GM12878 (cell line): Measurements from ENCODE around the gene LRRIQ4. TPM values are rescaled to one million over a fixed set of nuclear protein-coding genes. Genes with fewer than 3 reads are reported as not detected.

Source experiments
- ATAC-seq: fragments of 200-7000 bp; cut with Tn5 transposase; 3 replicates; pipeline ENCODE4 v1.9.1; 2020; ENCODE audit warnings: mild to moderate bottlenecking, moderate library complexity
- BruUV-seq: library from RNA; stranded (reverse); fragments of 400-500 nt; replicated peaks from 2 replicates; lab custom pipeline; 2021; lab: Mats Ljungman, UMichigan
- CTCF ChIA-PET: fragments of 300-600 bp; sonication (Branson Sonifier 250); formaldehyde crosslinking; extraction: SDS; loops from one replicate; lab custom pipeline; 2021; ENCODE audit warnings: inconsistent platforms; lab: Yijun Ruan, JAX
- POLR2A ChIA-PET: fragments of 350-600 bp; formaldehyde crosslinking; extraction: SDS; loops from one replicate; lab custom pipeline; 2021; ENCODE audit warnings: inconsistent platforms; lab: Charles Lee
- RAD21 ChIA-PET: fragments of 300-600 bp; sonication (Branson Sonifier 250); formaldehyde crosslinking; loops from one replicate; lab custom pipeline; 2023; ENCODE audit warnings: antibody characterized with exemption; ENCODE audit not compliant: unreplicated experiment; lab: Charles Lee
- SMC1A ChIA-PET: fragments of 300-600 bp; sonication (Branson Sonifier 250); formaldehyde crosslinking; loops from one replicate; lab custom pipeline; 2023; ENCODE audit not compliant: unreplicated experiment, uncharacterized antibody; lab: Charles Lee
- DNase-seq: peaks from one replicate; pipeline ENCODE4 v3.0.0-alpha.2; 2011; ENCODE audit warnings: low read depth, low spot score
- FAIRE-seq: peaks from 3 replicates; lab custom pipeline; 2011; peaks lifted over from hg19 to GRCh38; lab: Jason Lieb, UNC
- H2AFZ ChIP-seq: 2 replicates; pipeline ENCODE4 v1.6.0; 2011; ENCODE audit warnings: low read depth, low read length, control low read depth; ENCODE audit not compliant: control insufficient read depth
- H3K27ac ChIP-seq: 2 replicates; pipeline ENCODE4 v1.5.1; 2011; ENCODE audit warnings: control low read depth; ENCODE audit not compliant: control insufficient read depth, insufficient read depth
- H3K27me3 ChIP-seq, 2 experiments: replicated peaks in 1 of 2; 2 replicates each; pipeline versions ENCODE4 v1.6.0 to v1.6.1; 2011; ENCODE audit warnings: low read length in 1 of 2; ENCODE audit not compliant: control insufficient read depth in 2 of 2, insufficient read depth in 2 of 2
- H3K36me3 ChIP-seq, 2 experiments: 2 replicates each; pipeline ENCODE4 v1.5.1; 2011; ENCODE audit warnings: low read length in 1 of 2; ENCODE audit not compliant: control insufficient read depth in 2 of 2, insufficient read depth in 2 of 2
- H3K4me1 ChIP-seq: 2 replicates; pipeline ENCODE4 v1.6.1; 2011; ENCODE audit warnings: mild to moderate bottlenecking, low read length, moderate library complexity, mixed read lengths; ENCODE audit not compliant: control insufficient read depth, insufficient read depth
- H3K4me2 ChIP-seq: 2 replicates; pipeline ENCODE4 v1.6.0; 2011; ENCODE audit warnings: control low read depth; ENCODE audit not compliant: control insufficient read depth, insufficient read depth
- H3K4me3 ChIP-seq: fragments of 200-600 bp; sonication (generic); 2 replicates; pipeline ENCODE4 v1.5.1; 2016
- H3K79me2 ChIP-seq: 2 replicates; pipeline ENCODE4 v1.6.0; 2011; ENCODE audit warnings: low read length; ENCODE audit not compliant: control insufficient read depth, insufficient read depth
- H3K9ac ChIP-seq: 2 replicates; pipeline ENCODE4 v1.8.0; 2011; ENCODE audit warnings: low read length, control low read depth, mixed read lengths; ENCODE audit not compliant: control insufficient read depth, insufficient read depth
- H3K9me3 ChIP-seq: replicated peaks from 3 replicates; pipeline ENCODE4 v1.5.1; 2011; ENCODE audit warnings: mild to moderate bottlenecking, low read length; ENCODE audit not compliant: control insufficient read depth, insufficient read depth
- H4K20me1 ChIP-seq: 2 replicates; pipeline ENCODE4 v1.6.0; 2011; ENCODE audit not compliant: control insufficient read depth, insufficient read depth
- ATF7 ChIP-seq: fragments of 450-650 bp; IDR thresholded peaks from 2 replicates; pipeline ENCODE4 v1.6.1; 2016; ENCODE audit warnings: low read depth, mild to moderate bottlenecking
- BCL11A ChIP-seq: IDR thresholded peaks from 2 replicates; pipeline ENCODE4 v1.6.1; 2011; ENCODE audit warnings: low read depth, low read length
- FOS ChIP-seq: IDR thresholded peaks from 3 replicates; pipeline ENCODE4 v1.6.1; 2011; ENCODE audit warnings: borderline replicate concordance; ENCODE audit not compliant: insufficient read length; ENCODE audit errors: extremely low read depth
- IRF5 ChIP-seq: fragments of 450-650 bp; IDR thresholded peaks from 2 replicates; pipeline ENCODE4 v1.6.1; 2017; ENCODE audit warnings: borderline replicate concordance
- USF1 ChIP-seq: IDR thresholded peaks from 2 replicates; pipeline ENCODE4 v1.6.1; 2011; ENCODE audit warnings: borderline replicate concordance, low read depth, mild to moderate bottlenecking, moderate library complexity, mixed read lengths, low read length; ENCODE audit not compliant: insufficient read depth; ENCODE audit errors: extremely low read length
- YBX1 ChIP-seq: fragments of 450-650 bp; IDR thresholded peaks from 2 replicates; pipeline ENCODE4 v1.6.1; 2016; ENCODE audit warnings: antibody characterized with exemption
- WGBS: methylation state at CpG from one replicate; pipeline ENCODE4 v1.1.6; 2016; ENCODE audit warnings: low lambda C conversion rate; ENCODE audit not compliant: insufficient replicate concordance, insufficient coverage; ENCODE audit errors: missing lambda C conversion rate; 5-methylcytosine and 5-hydroxymethylcytosine counted together
- in situ Hi-C: fragments of 300-500 bp; cut with MboI; formaldehyde crosslinking; loops from 9 replicates; pipeline ENCODE4 v1.14.3; 2018; ENCODE audit warnings: mixed read lengths
- intact Hi-C: fragments of 100-400 bp; cut with micrococcal nuclease; formaldehyde crosslinking; loops from one replicate; pipeline ENCODE4 v1.14.2; 2022; ENCODE audit not compliant: unreplicated experiment
- polyA plus RNA-seq, 11 experiments: library from polyadenylated mRNA; depleted of rRNA in 4 of 11; unstranded in 6 of 11; stranded (reverse) in 5 of 11; fragments of >200 nt; fragmentation: Nextera tagmentation in 4 of 11; fragmentation: Illumina TruSeq in 1 of 11; extraction: Ambion mirVana in 4 of 11; extraction: Trizol in 1 of 11; gene quantifications; 1 replicate in 1 of 11; 2 replicates in 10 of 11; pipeline versions ENCODE4 v1.2.1 to v1.2.3, GENCODE V29; 2011 to 2016; ENCODE audit warnings: inconsistent platforms in 2 of 11, missing spikeins in 2 of 11, low read depth in 1 of 11
- total RNA-seq, 4 experiments: library from RNA; depleted of rRNA in 3 of 4; stranded (reverse); fragments of >200 nt in 3 of 4; fragmentation: Illumina TruSeq in 1 of 4; extraction: Trizol in 1 of 4; gene quantifications; 2 replicates each; pipeline versions ENCODE4 v1.2.1 to v1.2.3, GENCODE V29; 2013 to 2021

LRRIQ4 gene
- total and polyA plus RNA-seq, 10 of the 15 experiments (the other 5 are each of a cell fraction or from before 2014, with no cell fraction given) = 0.06 to 0.21 (median 0.14) TPM; not detected in 3

- H2AFZ ChIP-seq = no peak overlapping the region
- BruUV-seq = no TSS peak
- in situ Hi-C loops (no loop called here), intact Hi-C loops (no loop called here)
- H3K27me3 ChIP-seq = peaks cover 1 to 4% of the 10 kb centered on the region in 2 experiments; a peak in 3 of 4 replicates
- H4K20me1 ChIP-seq = no peaks in the 10 kb centered on the region
- no peaks in the 10 kb centered on the region for H3K9me3 ChIP-seq
- POLR2A ChIA-PET = no interaction called here
- no peaks in the 10 kb centered on the region for H3K36me3 ChIP-seq
- DNase-seq = no peak
- H3K27ac ChIP-seq = no peak overlapping the region
- no peaks in the 10 kb centered on the region for H3K79me2 ChIP-seq
- no peak for ATAC-seq
- no peaks in the 10 kb centered on the region for H3K4me1 ChIP-seq
- 90% methylated on average over 3 of the region's 3 CpGs for WGBS
- no peak for TF ChIP-seq YBX1
- TF ChIP-seq ATF7 = no peak
- no peak for TF ChIP-seq FOS
- no peak overlapping the region for H3K4me3 ChIP-seq
- FAIRE-seq = no peak
- RAD21 ChIA-PET = no interaction called here
- SMC1A ChIA-PET = no interaction called here
- H3K4me2 ChIP-seq = no peak overlapping the region
- CTCF ChIA-PET = no interaction called here
- H3K9ac ChIP-seq = no peak overlapping the region
Observed at GRCh38 chr3:169855514-169855913, 42.8 kb downstream of the LRRIQ4 start.

GRCh38 chr3:169857811-169858210, 45.1 kb downstream of the LRRIQ4 start:
- peaks cover 1 to 4% of the 10 kb centered on the region in 2 experiments; a peak in 3 of 4 replicates for H3K27me3 ChIP-seq
- BruUV-seq = no TSS peak
- H3K79me2 ChIP-seq = no peaks in the 10 kb centered on the region
- ChIA-PET POLR2A (interaction anchor here (0.7 kb wide), 1 partner anchor 108 kb away, joined by 5 read pairs; no protein-coding TSS in a partner anchor), CTCF (no interaction called here), RAD21 (no interaction called here), SMC1A (interaction anchor here (0.6 to 2.1 kb wide), 3 partner anchors 25 to 286 kb away, joined by 3 to 7 read pairs (median 4); no protein-coding TSS in a partner anchor)
- DNase-seq (no peak), FAIRE-seq (no peak), ATAC-seq (no peak)
- H2AFZ ChIP-seq = no peak overlapping the region
- WGBS = 50% methylated on average over 2 of the region's 2 CpGs
- in situ Hi-C loops (no loop called here), intact Hi-C loops (no loop called here)
- H3K4me1 ChIP-seq = no peaks in the 10 kb centered on the region
- no peaks in the 10 kb centered on the region for H3K9me3 ChIP-seq
- no peak overlapping the region for H3K27ac ChIP-seq
- no peak overlapping the region for H3K9ac ChIP-seq
- H3K4me2 ChIP-seq = no peak overlapping the region
- H3K4me3 ChIP-seq = no peak overlapping the region
- H3K36me3 ChIP-seq = no peaks in the 10 kb centered on the region
- TF ChIP-seq BCL11A (no peak), USF1 (no peak), IRF5 (no peak)
- H4K20me1 ChIP-seq = no peaks in the 10 kb centered on the region
